ENCODE measurements around the gene DDX47.

DNA sequence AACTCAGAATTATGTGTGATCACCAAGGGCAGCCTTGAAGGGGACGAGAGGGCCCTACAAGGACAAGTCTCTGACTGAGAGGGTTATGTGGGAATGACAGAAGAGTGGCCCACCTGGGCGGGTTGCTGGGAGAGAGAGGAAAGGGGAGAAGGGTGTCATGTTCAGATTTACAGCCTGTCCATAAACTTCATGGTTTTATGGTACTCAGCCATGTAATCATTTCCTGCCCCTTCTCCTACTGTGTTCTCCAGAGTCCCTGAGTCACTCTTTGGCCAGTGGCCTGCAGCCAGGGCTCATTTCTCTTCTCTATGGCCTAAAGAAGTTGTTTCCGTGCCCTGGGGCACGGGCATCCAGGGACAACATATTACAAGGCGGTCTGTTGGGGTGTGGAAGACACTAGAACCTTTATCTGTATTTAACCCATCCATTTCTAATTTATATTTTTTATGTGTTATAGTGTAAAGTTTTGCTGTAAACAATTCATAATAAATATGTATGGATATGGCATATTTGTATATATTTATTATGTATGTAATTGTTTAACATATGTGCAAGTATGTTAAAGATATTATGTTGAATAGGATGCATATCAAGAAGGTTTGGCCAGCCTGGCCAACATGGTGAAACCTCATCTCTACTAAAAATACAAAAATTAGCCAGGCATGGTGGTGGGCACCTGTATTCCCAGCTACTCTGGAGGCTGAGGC, 26.9 kb downstream of the DDX47 start:
- TF ChIP-seq, protein P1, sequence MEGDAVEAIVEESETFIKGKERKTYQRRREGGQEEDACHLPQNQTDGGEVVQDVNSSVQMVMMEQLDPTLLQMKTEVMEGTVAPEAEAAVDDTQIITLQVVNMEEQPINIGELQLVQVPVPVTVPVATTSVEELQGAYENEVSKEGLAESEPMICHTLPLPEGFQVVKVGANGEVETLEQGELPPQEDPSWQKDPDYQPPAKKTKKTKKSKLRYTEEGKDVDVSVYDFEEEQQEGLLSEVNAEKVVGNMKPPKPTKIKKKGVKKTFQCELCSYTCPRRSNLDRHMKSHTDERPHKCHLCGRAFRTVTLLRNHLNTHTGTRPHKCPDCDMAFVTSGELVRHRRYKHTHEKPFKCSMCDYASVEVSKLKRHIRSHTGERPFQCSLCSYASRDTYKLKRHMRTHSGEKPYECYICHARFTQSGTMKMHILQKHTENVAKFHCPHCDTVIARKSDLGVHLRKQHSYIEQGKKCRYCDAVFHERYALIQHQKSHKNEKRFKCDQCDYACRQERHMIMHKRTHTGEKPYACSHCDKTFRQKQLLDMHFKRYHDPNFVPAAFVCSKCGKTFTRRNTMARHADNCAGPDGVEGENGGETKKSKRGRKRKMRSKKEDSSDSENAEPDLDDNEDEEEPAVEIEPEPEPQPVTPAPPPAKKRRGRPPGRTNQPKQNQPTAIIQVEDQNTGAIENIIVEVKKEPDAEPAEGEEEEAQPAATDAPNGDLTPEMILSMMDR (IDR thresholded peaks at IDR 0.05): no peak
- no peak for TF ChIP-seq EZH2 (IDR thresholded peaks at IDR 0.05; ENCODE audit: borderline replicate concordance, insufficient read depth, low read depth, low read length, poor library complexity, severe bottlenecking)

All from B cell (primary cell).